Epidermal melanocyte (primary cell): ENCODE data around the gene PHACTR1.
"Not testable (repeated sequence)": the region's sequence is repeated elsewhere in the genome, so short reads cannot be mapped to it uniquely, and the experiment has no call there.

Source experiments
- DNase-seq: peaks from one replicate; pipeline ENCODE4 v3.0.0; 2011; ENCODE audit warnings: low spot score; ENCODE audit not compliant: insufficient read length

Gene PHACTR1

DNA sequence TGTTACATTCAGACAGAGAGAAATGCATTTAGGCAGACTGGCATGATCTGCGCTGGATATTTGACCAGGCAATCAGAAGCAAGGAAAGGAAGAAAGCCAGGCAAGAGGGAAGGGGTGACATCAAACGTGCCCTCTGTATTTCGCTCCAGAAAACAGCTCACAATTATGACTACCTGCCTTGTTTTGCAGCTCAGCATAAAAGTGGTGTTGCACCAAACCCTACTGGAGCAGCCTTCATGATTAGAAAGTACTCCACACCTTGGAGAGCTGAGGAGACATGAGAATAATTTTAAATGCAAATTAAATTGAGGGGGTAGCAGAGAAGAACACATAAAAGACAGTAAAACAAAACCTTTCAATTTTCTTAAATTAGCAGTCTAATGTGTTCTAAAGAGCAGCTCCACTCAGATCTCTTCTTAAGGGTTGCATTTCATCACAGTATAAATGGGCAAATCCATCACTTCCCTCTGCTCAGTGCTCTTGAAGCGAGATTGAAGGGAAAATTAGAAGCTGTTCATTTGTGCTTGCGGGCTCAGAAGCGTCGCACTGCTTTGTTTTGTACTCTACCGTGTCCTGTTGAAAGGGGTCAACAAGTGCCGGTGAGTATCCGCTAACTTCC, at the start of gene PHACTR1:
Gene PHACTR1 (plus strand): TSS at position 470 of the 619 bp plus-strand sequence.
- no peak for DNase-seq

DNA sequence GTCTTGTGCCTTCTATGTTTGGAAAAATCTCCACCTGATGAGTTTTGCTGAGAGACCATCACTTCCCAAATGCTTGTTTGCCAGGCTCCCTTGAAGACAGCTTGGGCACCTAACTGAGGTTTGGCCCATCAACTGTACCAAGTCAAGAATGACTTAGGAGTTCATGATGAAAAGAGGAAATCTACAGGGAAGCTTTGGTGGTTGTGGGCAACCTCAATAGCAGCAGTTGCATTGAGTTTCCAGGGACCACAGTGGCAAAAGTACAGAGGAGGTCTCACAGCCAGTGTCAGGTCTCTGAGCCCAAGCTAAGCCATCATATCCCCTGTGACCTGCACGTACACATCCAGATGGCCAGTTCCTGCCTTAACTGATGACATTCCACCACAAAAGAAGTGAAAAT, 49.7 kb upstream of the PHACTR1 start:
- no peak for DNase-seq

DNA sequence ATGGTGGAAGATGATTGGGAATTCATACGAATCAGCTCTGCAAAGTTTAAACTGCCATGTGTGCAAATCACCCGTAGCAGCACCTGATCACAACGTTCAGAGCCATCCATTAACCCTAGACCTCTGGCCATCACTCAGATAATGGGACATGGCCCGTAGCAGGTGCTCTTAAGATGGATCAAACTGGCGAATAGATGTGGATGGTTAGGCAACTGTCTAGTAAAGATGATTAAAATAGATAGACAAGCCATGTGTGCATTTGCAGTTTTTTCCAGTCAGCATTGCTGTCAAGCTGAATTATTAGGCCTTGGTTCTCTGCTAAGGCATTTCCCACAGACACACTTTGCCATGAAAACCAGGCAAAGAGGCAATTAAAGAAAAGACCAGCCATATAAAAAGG, 40.6 kb upstream of the PHACTR1 start:
- no peak for DNase-seq

DNA sequence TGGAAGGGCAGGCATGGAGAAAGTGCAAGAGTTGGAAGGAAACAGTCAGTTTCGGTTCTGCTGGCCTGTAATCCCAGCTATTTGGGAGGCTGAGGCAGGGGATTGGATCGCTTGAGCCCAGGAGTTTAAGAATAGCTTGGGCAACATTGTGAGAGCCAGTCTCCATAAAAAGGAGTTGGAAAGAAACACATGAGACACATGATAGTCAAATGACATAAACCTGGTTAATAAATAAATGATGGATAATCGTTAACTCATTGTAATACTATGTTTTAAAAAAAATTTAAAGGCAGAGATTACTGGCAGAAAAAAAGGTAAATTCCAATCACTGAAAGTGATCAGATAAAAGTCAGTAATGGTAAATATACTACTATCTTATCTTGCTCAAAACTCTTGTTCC, 37.2 kb upstream of the PHACTR1 start:
- DNase-seq, result no peak

DNA sequence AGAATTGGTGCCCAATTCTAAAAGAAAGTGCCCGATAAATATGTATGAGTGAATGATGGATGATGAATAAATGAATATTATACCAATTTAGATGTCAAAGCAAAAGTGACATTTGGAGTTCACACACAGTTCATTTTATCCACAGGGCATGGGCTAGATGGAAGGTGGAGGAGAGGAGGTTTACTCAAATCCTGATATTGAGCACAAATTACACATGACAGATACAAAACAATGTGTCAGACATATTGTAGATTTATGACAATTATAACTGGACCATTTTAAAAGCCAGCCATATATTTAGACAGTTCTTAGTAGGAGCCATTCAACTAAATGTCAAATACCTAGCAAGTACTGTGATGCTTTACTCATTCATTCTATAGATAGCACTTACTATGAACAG, 23.4 kb upstream of the PHACTR1 start:
- no peak for DNase-seq

DNA sequence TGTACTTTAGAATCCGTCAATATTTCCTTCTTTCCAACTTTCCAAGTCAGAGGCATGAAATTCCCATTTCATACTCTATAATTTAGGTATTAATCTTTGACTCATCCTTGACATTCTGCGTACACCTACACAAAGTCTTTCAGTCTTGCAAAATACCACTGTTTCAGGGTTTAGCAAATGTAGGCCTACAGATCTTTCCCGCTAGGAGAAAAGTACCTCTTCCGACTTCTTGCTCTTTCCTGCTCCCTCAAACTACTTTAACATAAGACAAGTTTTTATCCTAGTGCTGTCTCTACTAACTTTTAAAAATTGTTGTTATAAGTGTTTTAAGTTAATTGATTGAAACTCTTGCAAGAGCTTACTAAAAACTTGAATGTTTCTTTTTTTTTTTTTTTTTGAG, 18.3 kb upstream of the PHACTR1 start:
- DNase-seq, result no peak

DNA sequence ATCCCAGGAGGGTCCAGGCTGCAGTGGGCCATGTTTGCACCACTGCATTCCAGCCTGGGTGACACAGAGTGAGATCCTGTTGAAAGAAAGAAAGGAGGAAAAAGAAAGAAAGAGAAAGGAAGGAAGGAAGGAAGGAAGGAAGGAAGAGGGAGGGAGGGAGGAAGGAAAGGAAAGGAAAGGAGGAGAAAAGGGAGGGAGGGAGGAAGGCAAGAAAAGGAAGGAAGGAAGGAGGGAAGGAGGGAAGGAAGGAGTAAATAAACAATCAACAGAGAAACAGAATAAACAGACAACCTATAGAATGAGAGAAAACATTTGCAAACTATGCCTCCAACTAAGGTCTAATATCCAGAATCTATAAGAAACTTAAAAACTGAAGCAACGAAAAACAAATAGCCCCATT, 11.6 kb upstream of the PHACTR1 start:
- DNase-seq, result no peak

DNA sequence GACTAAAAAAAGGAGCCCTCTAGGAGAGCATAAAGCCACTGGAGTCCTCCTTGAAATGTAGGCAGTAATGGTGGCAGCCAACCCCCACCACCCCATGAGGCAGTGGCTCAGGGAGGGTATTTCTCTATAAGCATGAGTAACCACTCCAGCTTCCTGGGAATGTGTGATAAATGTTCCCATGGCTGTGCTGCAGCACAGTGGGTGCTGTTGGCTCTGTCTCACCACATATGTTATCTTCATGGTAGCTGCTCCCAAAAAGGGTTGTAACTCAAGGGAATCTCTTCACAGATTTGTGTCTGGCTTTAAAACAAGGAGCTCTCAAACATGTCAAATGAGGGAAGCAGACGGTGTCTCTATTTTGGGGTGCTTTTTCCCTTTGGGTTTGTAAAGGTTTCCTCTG, 7.5 kb upstream of the PHACTR1 start:
- no peak for DNase-seq

DNA sequence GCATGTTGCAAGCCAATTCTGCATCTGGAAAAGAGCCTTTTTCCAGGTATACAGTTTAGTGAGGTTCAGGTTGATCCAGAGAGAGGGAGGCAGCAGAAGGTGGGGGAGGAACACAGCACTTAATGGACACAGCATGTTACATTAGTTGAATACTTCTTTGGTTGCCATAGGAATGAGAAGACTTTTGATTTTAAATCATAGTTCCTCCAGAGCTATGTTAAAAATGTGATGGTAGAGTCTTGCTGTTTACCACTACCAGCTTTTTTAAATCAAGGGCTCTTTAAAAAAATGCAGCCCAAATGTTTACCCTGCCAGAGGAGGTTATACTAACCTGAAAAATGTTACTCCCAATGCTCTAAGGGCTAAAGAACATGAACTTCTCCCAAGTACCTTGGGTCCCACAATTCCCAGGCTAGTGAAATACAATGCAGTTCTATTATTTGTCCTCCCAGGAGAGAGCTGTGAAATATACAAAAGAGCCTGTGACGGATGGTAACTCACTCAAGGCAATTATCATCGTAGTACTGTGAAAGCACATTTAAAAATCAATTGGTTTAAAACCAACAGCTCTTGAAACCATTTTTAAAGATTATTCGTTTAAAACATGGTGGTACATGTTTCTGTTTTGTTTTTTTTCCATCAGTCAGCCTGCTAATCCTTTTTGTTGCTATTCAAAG, 6.9 kb upstream of the PHACTR1 start:
- DNase-seq, result no peak

DNA sequence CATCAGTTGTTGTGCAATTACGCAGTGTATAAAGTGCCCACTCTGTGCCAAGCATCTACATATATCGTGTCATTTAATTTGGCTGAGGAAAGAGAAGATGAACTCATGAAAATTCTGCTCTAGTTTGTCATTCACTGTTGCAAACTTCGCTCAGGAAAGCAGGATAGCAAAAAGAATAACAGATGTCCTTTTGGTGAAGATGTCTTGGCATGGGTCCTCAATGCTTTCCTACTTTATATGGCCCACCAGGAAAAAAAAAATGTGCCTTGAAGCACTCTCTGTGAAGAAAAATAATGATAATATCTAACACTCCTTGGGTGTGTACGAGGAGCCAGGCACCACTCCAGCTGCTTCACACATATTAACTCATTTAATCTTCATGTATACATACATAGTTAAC, 5.6 kb upstream of the PHACTR1 start:
- DNase-seq, result no peak

DNA sequence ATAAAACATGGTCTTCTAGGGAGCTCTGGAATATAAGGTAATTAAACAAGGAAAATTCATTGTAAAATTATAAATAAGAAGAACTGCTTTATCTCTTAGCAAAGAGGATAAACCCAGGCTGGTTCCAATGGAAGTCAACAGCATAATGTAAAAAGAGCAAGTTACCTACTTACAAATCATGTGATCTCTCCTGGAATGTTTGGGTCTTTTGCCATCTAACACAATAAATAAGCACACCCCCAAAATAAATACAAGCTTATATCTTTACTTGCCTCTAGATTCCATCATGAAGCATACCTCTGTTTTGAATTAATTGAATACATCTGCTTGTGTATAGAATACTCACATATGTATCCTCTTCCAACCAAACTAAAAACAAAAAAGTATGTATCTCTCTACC, 2.5 kb upstream of the PHACTR1 start:
- DNase-seq, result no peak

DNA sequence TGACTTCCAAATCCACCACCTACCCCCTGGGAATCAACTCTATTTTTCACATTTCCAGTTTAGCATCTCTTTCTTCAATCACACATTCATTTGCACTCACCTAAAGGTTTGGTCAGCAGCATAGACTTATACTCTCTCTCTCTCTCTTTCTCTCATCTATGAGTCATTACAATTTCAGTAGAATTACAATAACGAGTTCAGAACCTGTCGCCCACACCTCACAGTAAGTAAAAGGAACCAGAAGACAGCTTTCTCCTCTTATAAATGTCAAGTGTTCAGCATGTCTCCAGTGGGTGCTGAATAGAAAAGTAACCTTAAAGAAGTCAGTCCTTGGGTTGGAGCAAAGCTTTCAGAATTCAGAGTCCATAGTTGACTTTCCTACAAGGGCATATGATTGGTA, 1.1 kb upstream of the PHACTR1 start:
- no peak for DNase-seq

DNA sequence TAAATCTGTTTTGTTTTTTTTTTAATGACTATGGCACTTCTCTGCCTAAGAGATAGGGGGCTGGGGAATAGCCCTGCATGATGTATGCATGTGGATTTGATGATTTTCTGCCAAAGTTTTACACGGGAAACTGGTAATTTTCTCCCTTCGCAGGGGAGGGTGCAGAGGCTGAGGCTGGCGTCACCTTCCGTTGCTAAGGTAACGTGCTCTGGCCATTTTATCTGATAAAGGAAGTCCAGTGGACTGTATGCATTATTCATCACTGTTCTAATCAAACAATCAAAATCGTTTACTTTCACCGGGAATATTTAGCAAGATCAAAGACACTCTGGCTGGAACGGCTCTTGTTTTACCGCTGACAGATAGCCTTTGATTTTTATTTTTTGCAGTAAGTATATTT, 789 bp downstream of the PHACTR1 start:
- no peak for DNase-seq

DNA sequence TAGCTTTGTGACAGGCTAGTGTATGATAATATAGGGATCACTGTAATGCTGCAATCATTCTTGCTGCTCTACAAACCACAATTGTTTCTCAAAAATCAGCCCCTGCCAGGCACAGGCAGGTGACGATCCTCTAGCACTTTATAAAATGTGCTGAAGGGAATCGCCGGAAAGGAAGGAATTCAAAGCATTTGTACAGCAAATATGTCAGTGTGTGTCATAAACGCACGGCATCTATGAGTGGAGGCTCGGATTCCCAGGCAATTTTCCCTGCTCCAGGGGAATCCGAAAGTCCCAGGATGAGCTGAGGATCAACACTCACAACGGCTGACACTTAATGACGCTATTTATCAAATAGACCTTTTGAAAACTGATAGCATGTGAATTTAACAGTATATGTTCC, 1.4 kb downstream of the PHACTR1 start:
- DNase-seq, result no peak

DNA sequence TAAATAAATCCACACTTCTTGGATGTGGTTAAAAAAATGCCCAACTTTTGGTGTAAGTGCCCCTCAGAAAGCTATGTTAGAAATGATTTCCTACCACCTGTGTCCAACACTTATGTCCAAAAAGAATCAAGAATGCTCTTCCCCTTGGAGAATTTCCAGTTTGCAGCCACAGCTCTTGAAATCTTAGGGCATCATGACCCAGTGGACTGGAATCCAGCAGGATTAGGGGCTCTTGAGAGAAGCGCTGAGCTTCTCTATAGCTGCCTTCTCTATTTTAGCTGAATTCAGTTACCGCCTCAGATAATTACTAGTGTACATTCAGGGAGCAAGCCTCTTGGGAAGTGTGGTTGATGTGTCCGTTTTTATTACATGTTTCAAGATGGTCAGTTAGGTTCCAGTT, 2.5 kb downstream of the PHACTR1 start:
- no peak for DNase-seq

DNA sequence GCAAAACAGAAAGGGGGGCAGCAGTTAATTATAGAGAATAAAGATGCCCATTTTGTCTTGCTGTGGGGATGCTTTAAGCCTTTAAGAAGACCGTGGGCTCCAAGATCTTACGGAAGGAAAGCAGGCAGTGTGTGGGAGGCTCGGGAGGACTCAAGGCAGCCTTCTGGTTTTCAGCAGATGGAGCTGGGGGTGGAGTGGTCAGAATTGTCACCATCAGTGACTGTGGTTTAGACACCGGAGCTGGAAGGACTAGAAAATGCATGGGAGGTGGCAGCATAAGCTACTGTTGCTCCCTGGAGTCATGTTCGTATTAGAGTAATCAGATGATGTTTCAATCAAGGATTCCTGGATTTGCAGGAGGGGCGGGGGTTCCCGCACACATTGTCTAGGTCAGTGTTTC, 3.7 kb downstream of the PHACTR1 start:
- no peak for DNase-seq

DNA sequence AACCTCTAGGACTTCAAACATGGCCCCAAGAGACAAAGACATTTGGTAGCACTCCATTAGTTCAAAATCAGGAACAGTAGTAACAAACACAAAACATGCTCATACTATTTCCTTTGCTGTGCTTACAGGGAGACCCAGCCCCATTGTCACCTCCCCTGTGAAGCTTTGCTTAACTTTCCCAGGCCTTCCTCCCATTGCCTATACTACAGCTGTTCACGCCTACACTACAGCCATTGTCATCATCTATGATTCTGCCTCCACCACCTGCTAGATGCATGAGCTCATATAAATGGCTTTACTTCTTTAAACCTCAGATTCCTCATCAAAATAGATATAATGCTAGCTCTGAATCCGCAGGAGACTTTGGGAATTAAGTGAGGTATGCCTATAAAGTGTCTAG, 8.7 kb downstream of the PHACTR1 start:
- no peak for DNase-seq

DNA sequence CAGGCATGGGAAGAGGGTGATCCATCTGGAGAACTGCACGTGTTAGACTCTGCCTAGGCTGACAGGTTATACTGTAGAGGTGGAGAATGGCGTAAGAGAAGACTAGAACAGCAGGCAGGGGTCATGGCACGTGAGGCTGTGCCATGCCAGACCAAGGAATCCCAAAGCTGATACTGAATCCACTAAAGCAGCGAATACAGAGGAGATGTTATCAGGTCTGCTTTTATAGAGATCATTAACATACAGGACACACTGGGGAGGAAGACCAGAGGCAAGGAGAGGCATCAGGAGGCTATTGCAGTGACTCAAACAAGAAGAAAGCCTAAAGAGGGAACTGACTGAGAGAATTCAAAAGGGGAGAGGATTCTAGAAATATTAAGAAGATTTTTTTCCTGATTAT, 12.9 kb downstream of the PHACTR1 start:
- no peak for DNase-seq

DNA sequence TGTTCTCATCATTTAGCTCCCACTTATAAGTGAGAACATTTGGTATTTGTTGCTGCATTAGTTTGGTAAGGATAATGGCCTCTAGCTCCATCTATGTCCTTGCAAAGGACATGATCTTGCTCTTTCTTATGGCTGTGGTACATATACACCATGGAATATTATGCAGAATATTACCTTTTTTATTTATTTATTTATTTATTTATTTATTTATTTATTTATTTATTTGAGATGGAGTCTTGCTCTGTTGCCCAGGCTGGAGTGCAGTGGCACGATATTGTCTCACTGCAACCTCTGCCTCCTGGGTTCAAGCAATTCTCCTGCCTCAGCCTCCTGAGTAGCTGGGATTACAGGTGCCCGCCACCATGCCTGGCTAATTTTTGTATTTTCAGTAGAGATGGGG, 14.2 kb downstream of the PHACTR1 start:
- not testable (repeated sequence) for DNase-seq

DNA sequence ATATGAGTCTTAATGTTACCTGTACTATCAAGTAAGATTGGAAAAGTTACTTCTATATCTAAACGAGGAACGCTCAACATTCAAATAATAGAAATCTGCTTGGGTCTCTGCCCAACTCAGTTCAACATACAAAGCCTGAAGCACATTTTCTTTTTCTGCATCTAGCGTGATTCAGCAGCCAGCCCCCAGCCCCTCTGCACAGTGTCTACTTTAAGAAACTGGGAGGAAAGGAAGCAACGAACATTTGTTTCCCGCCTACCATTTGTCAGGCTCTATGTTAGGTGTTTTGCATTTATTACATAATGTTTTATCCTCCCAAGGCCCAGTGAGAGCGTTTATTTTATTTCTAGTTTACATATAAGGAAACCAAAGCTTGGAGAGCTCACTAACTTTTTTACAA, 17.3 kb downstream of the PHACTR1 start:
- DNase-seq, result no peak

DNA sequence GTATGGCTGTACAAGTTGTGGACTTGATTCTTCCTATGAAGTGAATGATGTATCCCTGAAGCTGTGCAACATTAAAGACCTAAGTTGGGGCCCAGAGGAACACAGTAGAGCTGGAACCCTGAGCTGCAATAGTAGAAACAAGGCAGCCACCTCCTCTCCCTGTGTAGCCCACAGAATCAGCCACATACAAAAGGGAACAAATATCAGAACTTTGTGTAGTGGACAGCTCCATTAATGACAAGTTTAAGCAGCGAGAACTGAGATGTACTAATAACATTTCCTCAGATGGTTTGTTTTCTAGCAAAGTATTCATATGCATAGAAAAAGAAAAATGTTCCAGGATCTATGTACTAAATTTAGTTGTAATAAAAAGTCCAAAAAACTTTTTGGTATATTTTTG, 19.2 kb downstream of the PHACTR1 start:
- DNase-seq, result no peak

DNA sequence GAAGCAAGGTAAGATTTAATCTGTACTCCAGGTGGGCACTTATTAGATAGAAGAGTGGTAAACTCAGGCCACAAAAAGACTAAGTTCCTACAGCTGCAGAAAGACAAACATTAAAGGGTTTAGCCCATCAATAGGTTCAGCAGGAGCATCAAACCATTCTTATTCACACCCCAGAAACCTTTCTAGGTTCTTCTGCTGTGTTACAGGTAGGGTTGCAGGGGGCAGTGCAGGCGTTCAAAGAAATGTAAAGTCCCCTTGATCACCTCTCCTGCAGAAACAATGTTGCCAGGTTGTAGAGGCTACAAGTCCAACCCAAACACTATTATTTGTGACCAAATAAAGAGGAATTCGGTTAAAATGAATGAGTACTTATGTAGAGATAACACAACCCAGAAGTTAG, 31.8 kb downstream of the PHACTR1 start:
- DNase-seq, result no peak

DNA sequence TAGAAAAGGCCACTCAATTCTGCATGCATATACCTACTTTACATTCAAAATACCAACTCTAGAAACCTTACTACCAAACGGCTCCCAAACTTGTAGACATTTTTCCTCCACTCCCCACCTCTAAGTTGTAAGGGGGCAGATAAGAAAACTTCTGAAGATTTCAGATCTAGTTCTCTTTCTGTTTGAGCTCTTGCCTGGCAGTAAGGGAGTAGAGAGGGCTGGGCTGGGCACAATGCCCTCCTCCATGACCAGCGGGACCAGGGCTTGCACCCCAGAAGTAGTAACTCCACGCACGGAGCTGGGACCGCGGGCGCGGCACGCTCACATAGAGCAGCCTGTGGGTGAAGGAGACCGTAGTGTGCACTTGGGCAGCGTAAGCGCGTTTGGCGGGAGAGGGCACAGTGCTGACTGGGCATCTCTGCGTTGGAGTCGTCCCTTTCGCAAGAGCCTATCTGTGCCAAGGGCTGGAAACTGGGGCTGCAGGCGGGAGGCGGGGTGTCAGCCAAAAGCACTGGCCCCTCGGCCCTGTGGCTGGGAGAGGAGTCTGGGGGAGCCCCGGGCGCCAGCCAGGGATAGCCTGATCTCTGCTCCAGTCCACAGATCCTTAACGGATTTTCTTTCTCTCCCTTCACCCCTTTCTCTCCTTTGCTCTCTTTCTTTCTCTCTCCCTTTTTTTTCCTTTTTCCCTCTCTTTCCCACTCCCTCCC, 32.4 kb downstream of the PHACTR1 start:
- no peak for DNase-seq
